HepG2 (cell line): Measurements from ENCODE around the gene NDUFS7.

Experiments used
- ATAD3A ChIP-seq: sonication (generic); formaldehyde crosslinking; IDR thresholded peaks from 2 replicates; pipeline ENCODE4 v1.4.0; 2020; ENCODE audit warnings: missing genetic modification reagents
- EZH2 ChIP-seq: conservative IDR thresholded peaks from 2 replicates; pipeline ENCODE4 v1.6.1; 2012; ENCODE audit warnings: mild to moderate bottlenecking, low read depth, low read length, moderate library complexity
- KLF9 ChIP-seq: IDR thresholded peaks from 2 replicates; pipeline ENCODE4 v1.6.1; 2016; ENCODE audit warnings: low read depth
- REXO4 ChIP-seq: sonication (generic); formaldehyde crosslinking; IDR thresholded peaks from 2 replicates; pipeline ENCODE4 v1.8.0; 2022; ENCODE audit warnings: missing genetic modification reagents, mild to moderate bottlenecking, borderline replicate concordance
- SUZ12 ChIP-seq: fragments of 150-350 bp; IDR thresholded peaks from 2 replicates; pipeline ENCODE4 v1.6.1; 2014; ENCODE audit warnings: low read depth, low read length
- TCF7 ChIP-seq: sonication (generic); IDR thresholded peaks from 2 replicates; pipeline ENCODE4 v1.6.1; 2016; ENCODE audit warnings: antibody characterized with exemption, low read depth
- ZNF3 ChIP-seq: IDR thresholded peaks from 2 replicates; pipeline ENCODE4 v1.7.0; 2017; ENCODE audit warnings: inconsistent platforms
- TF ChIP-seq, protein P1 (sequence below): sonication (generic); formaldehyde crosslinking; IDR thresholded peaks from 2 replicates; pipeline ENCODE4 v1.5.0; 2020; ENCODE audit warnings: missing genetic modification reagents
- TF ChIP-seq, protein P2 (sequence below): sonication (generic); formaldehyde crosslinking; IDR thresholded peaks from 2 replicates; pipeline ENCODE4 v1.5.1; 2020; ENCODE audit warnings: mild to moderate bottlenecking, missing genetic modification reagents, moderate library complexity

DNA sequence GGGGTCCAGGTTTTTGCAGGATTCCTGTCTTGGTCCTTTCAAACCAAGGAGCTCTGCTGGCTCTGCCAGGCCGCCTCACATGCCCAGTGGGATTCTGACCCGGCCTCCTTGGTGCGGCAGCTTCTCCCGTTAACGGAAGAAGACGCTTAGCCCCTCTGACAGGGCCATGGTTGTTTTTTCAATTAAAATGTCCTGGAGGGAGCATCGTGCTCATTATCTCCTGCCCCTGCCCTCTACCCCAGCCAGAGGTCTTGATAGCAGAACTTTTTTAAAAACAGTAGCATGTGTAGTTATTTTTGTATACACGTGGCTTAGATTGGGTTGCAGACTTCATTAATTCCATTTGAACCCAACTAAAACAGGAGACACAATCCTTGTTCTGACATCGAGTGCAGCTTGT is 43.0 kb downstream of the NDUFS7 start:
- no peak for TF ChIP-seq TCF7
- no peak for TF ChIP-seq KLF9 (CRISPR knock-in tag)
- TF ChIP-seq, protein P1, sequence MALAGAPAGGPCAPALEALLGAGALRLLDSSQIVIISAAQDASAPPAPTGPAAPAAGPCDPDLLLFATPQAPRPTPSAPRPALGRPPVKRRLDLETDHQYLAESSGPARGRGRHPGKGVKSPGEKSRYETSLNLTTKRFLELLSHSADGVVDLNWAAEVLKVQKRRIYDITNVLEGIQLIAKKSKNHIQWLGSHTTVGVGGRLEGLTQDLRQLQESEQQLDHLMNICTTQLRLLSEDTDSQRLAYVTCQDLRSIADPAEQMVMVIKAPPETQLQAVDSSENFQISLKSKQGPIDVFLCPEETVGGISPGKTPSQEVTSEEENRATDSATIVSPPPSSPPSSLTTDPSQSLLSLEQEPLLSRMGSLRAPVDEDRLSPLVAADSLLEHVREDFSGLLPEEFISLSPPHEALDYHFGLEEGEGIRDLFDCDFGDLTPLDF: no peak
- TF ChIP-seq, protein P2, sequence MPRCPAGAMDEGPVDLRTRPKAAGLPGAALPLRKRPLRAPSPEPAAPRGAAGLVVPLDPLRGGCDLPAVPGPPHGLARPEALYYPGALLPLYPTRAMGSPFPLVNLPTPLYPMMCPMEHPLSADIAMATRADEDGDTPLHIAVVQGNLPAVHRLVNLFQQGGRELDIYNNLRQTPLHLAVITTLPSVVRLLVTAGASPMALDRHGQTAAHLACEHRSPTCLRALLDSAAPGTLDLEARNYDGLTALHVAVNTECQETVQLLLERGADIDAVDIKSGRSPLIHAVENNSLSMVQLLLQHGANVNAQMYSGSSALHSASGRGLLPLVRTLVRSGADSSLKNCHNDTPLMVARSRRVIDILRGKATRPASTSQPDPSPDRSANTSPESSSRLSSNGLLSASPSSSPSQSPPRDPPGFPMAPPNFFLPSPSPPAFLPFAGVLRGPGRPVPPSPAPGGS (CRISPR knock-in tag): no peak
- no peak for TF ChIP-seq EZH2
- TF ChIP-seq SUZ12: no peak
- TF ChIP-seq REXO4 (CRISPR knock-in tag): no peak
- TF ChIP-seq ZNF3 (CRISPR knock-in tag): no peak
- TF ChIP-seq ATAD3A (CRISPR knock-in tag): no peak
